Gastrocnemius medialis (tissue), 4 donors: Measurements from ENCODE around the gene PTCD1. TPM values are rescaled to one million over a fixed set of nuclear protein-coding genes. Genes with fewer than 3 reads are reported as not detected.
"Not testable (repeated sequence)": the region's sequence is repeated elsewhere in the genome, so short reads cannot be mapped to it uniquely, and the experiment has no call there.

Source experiments
- ATAC-seq, 2 donors: fragments of 150-250 bp; one replicate each; pipeline ENCODE4 v1.9.1; 2016
- DNase-seq, 2 donors: peaks; one replicate each; pipeline ENCODE4 v3.0.0-alpha.2; 2019
- H3K27ac ChIP-seq, 4 donors: fragments of 200-600 bp; sonication (generic); 1 replicate in 1 of 4; 2 replicates in 3 of 4; pipeline ENCODE4 v1.5.1; 2016 to 2018; ENCODE audit warnings: mild to moderate bottlenecking in 2 of 4, moderate library complexity in 1 of 4
- H3K27me3 ChIP-seq, 3 donors: fragments of 200-600 bp; sonication (generic) in 2 of 3; 1 replicate in 1 of 3; 2 replicates in 2 of 3; pipeline versions ENCODE4 v1.5.1 to v1.6.0; 2016 to 2019; ENCODE audit warnings: mild to moderate bottlenecking in 1 of 3, moderate library complexity in 1 of 3
- H3K36me3 ChIP-seq, 2 donors: fragments of 200-600 bp; sonication (generic) in 1 of 2; one replicate each; pipeline ENCODE4 v1.5.1; 2017 to 2018
- H3K4me1 ChIP-seq, 2 donors: fragments of 200-600 bp; sonication (generic) in 1 of 2; one replicate each; pipeline ENCODE4 v1.5.1; 2016 to 2017; ENCODE audit warnings: mild to moderate bottlenecking in 2 of 2
- H3K4me3 ChIP-seq, 4 donors: fragments of 200-600 bp; sonication (generic) in 3 of 4; 1 replicate in 1 of 4; 2 replicates in 3 of 4; pipeline ENCODE4 v1.5.1; 2016 to 2019; ENCODE audit warnings: mild to moderate bottlenecking in 2 of 4
- H3K9me3 ChIP-seq, 3 donors: fragments of 200-600 bp; sonication (generic) in 2 of 3; 1 replicate in 1 of 3; 2 replicates in 2 of 3; pipeline ENCODE4 v1.5.1; 2016 to 2019
- CTCF ChIP-seq, 5 experiments: fragments of 450-650 bp in 3 of 5; fragments of 200-600 bp in 2 of 5; sonication (generic) in 2 of 5; IDR thresholded peaks in 4 of 5; conservative IDR thresholded peaks in 1 of 5; 1 replicate in 4 of 5; 2 replicates in 1 of 5; pipeline ENCODE4 v1.5.1; 2016 to 2019; ENCODE audit warnings: antibody characterized with exemption in 5 of 5, mild to moderate bottlenecking in 3 of 5, moderate library complexity in 3 of 5
- POLR2A ChIP-seq, 2 donors: fragments of 450-650 bp; IDR thresholded peaks; one replicate each; pipeline ENCODE4 v1.6.1; 2017; ENCODE audit warnings: antibody characterized with exemption in 2 of 2, mild to moderate bottlenecking in 2 of 2, moderate library complexity in 2 of 2
- in situ Hi-C, 4 donors: fragments of 200-750 bp; cut with MboI; loops; one replicate each; pipeline versions ENCODE4 v1.15.0 to v1.8.0; 2017; ENCODE audit warnings: low sequenced_read_pairs in 4 of 4
- intact Hi-C: fragments of 100-400 bp; cut with DNase I; formaldehyde crosslinking; loops from one replicate; pipeline ENCODE4 v1.15.1; 2023; ENCODE audit warnings: low total_unique reads
- total RNA-seq, 4 donors: library from RNA; depleted of rRNA; stranded (reverse); fragments of >200 nt; gene quantifications; one replicate each; pipeline versions ENCODE4 v1.1.0 to v1.2.3, GENCODE V29; 2016

The PTCD1 gene
- total RNA-seq, 4 donors from 2014 or later = 7.8 to 14.1 (median 10.9) TPM

DNA sequence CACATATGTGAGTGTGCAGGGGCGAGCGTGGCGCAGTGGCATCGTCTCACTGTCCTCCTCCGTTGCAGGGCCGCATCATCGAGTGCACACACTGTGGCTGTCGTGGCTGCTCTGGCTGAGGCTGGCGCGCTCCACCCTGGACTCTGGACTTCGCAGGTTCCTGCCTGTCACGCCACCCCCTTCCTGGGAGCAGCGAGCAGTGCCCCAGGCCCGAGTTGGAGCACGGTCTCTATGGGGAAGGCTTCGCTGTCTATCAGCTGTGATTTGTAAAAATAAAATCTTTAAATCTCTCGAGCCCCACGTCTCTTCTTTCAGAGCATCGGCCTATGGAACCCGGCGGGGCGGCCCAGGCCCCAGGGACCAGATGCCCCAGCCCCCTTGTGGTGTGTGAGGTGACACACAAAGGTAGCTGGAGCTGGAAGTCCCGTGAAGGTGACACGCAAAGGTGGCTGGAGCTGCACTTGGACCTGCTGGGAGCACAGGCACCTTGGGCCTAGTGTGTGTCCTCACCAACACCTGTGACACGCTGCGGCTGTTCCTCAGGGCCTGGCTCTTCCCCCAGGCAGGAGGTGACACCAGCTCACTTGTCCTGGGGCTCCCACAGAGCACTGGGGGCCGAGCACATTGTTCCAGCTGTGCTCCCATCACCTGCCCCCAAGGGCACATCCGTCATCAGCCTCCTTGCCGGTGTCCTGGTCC is 19.1 kb downstream of the PTCD1 start:
- in situ Hi-C loops = loop anchor here in 1 of 4 donors (10.0 kb wide), 1 partner anchor 55 kb away; no protein-coding TSS in a partner anchor

GRCh38 chr7:99418260-99418659 is 20.3 kb downstream of the PTCD1 start:
- intact Hi-C loops = no loop called here
- H3K4me3 ChIP-seq = no peak overlapping the region
- H3K27ac ChIP-seq = no peak overlapping the region
- DNase-seq (no peak), ATAC-seq (no peak)
- no peaks in the 10 kb centered on the region for H3K4me1 ChIP-seq
- no peaks in the 10 kb centered on the region for H3K9me3 ChIP-seq
- peaks cover 0 to 75% of the 10 kb centered on the region in 2 donors for H3K36me3 ChIP-seq
- H3K27me3 ChIP-seq = no peaks in the 10 kb centered on the region
- no peak for TF ChIP-seq CTCF (IDR thresholded peaks at IDR 0.05 in 4 of 5, conservative IDR thresholded peaks at IDR 0.05 in 1 of 5)
- TF ChIP-seq POLR2A (IDR thresholded peaks at IDR 0.05) = no peak
- in situ Hi-C loops = loop anchor here in 1 of 4 donors (10.0 kb wide), 1 partner anchor 53 kb away; no protein-coding TSS in a partner anchor

More for the DNA sequence above, 19.1 kb downstream of the PTCD1 start:
- Histone ChIP-seq H3K9me3 (no peaks in the 10 kb centered on the region), H3K27ac (no peak overlapping the region), H3K4me3 (no peak overlapping the region), H3K4me1 (no peaks in the 10 kb centered on the region), H3K36me3 (peaks cover 0 to 81% of the 10 kb centered on the region in 2 donors), H3K27me3 (no peaks in the 10 kb centered on the region)
- ATAC-seq (no peak), DNase-seq (no peak)
- TF ChIP-seq POLR2A (IDR thresholded peaks at IDR 0.05) (no peak), CTCF (IDR thresholded peaks at IDR 0.05 in 4 of 5, conservative IDR thresholded peaks at IDR 0.05 in 1 of 5) (no peak)
- intact Hi-C loops = no loop called here

GRCh38 chr7:99415513-99416127 is 23.0 kb downstream of the PTCD1 start:
- Histone ChIP-seq H3K36me3 (peaks cover 0 to 92% of the 10 kb centered on the region in 2 donors), H3K27ac (peak overlapping the region in 1 of 4 donors; percentile 31)
- in situ Hi-C loops = loop anchor here in 1 of 4 donors (10.0 kb wide), 1 partner anchor 51 kb away; no protein-coding TSS in a partner anchor
- intact Hi-C loops, H3K27me3 ChIP-seq, H3K4me1 ChIP-seq, H3K9me3 ChIP-seq, ATAC-seq, H3K4me3 ChIP-seq: not testable (repeated sequence)
- peak in 1 of 2 donors; percentile 65 for DNase-seq
- TF ChIP-seq CTCF (IDR thresholded peaks at IDR 0.05 in 4 of 5, conservative IDR thresholded peaks at IDR 0.05 in 1 of 5) = peak; percentile 25 to 56 (median 48)

- no peak for ATAC-seq
- Histone ChIP-seq H3K4me1 (peaks cover 30 to 33% of the 10 kb centered on the region in 2 donors), H3K36me3 (peaks cover 0 to 51% of the 10 kb centered on the region in 2 donors), H3K27ac (no peak overlapping the region), H3K4me3 (no peak overlapping the region), H3K9me3 (no peaks in the 10 kb centered on the region), H3K27me3 (no peaks in the 10 kb centered on the region)
- intact Hi-C loops = no loop called here
- TF ChIP-seq CTCF (IDR thresholded peaks at IDR 0.05 in 4 of 5, conservative IDR thresholded peaks at IDR 0.05 in 1 of 5) = no peak
- TF ChIP-seq POLR2A (IDR thresholded peaks at IDR 0.05) = no peak
- no peak for DNase-seq
- in situ Hi-C loops = loop anchor here in 1 of 4 donors (10.0 kb wide), 1 partner anchor 46 kb away; no protein-coding TSS in a partner anchor
Measured at GRCh38 chr7:99410635-99411034, 28.0 kb downstream of the PTCD1 start.
